Lower lobe of right lung (tissue), 2 donors: ENCODE data around the gene FOXP1. TPM values are rescaled to one million over a fixed set of nuclear protein-coding genes. Genes with fewer than 3 reads are reported as not detected.

Experiments
- ATAC-seq, 2 donors: fragments of 200-7000 bp; cut with Tn5 transposase; one replicate each; pipeline ENCODE4 v1.9.1; 2020 to 2022; ENCODE audit warnings: mild to moderate bottlenecking in 2 of 2, moderate library complexity in 2 of 2
- DNase-seq: peaks from one replicate; pipeline ENCODE4 v3.0.0-alpha.2; 2020
- H3K27ac ChIP-seq: fragments of 200-600 bp; one replicate; pipeline ENCODE4 v1.8.0; 2022
- H3K27me3 ChIP-seq: fragments of 200-600 bp; one replicate; pipeline ENCODE4 v1.8.0; 2022; ENCODE audit warnings: low read depth
- H3K36me3 ChIP-seq: fragments of 200-600 bp; one replicate; pipeline ENCODE4 v1.8.0; 2022; ENCODE audit warnings: mild to moderate bottlenecking
- H3K4me1 ChIP-seq: fragments of 200-600 bp; one replicate; pipeline ENCODE4 v1.8.0; 2022
- H3K4me3 ChIP-seq: fragments of 200-600 bp; one replicate; pipeline ENCODE4 v1.8.0; 2022; ENCODE audit warnings: mild to moderate bottlenecking
- H3K9me3 ChIP-seq: fragments of 200-600 bp; one replicate; pipeline ENCODE4 v1.8.0; 2022
- CTCF ChIP-seq: fragments of 200-600 bp; IDR thresholded peaks from one replicate; pipeline ENCODE4 v1.8.0; 2022; ENCODE audit warnings: antibody characterized with exemption, mild to moderate bottlenecking
- intact Hi-C: fragments of 100-400 bp; cut with DNase I; formaldehyde crosslinking; loops from one replicate; pipeline ENCODE4 v1.11.0; 2022
- total RNA-seq: library from RNA; stranded (reverse); fragmentation: NEBNext Ultra II Directional; extraction: Animal tissue kit (Norgen Biotek cat#: 25700); gene quantifications from one replicate; pipeline ENCODE4 v1.2.1, GENCODE V29; 2021
- donor health status: DM: no; HTN: yes; CAD: no; lungs with severe emphysema.

Gene FOXP1
- total RNA-seq, 1 donor from 2014 or later, result 138 TPM

GRCh38 chr3:71075494-71075893, 508.0 kb downstream of the FOXP1 start:
- no peak overlapping the region for H3K27ac ChIP-seq
- H3K36me3 ChIP-seq, result no peaks in the 10 kb centered on the region
- intact Hi-C loops, result no loop called here
- H3K4me1 ChIP-seq, result peaks cover 23% of the 10 kb centered on the region
- DNase-seq, result no peak
- no peaks in the 10 kb centered on the region for H3K9me3 ChIP-seq
- no peaks in the 10 kb centered on the region for H3K27me3 ChIP-seq
- ATAC-seq, result no peak
- H3K4me3 ChIP-seq, result no peak overlapping the region
- TF ChIP-seq CTCF, result no peak

GRCh38 chr3:71074423-71074822, 509.1 kb downstream of the FOXP1 start:
- ATAC-seq (no peak), DNase-seq (no peak)
- Histone ChIP-seq H3K36me3 (no peaks in the 10 kb centered on the region), H3K4me1 (peaks cover 34% of the 10 kb centered on the region), H3K27ac (no peak overlapping the region), H3K9me3 (no peaks in the 10 kb centered on the region), H3K27me3 (no peaks in the 10 kb centered on the region), H3K4me3 (no peak overlapping the region)
- intact Hi-C loops, result no loop called here
- no peak for TF ChIP-seq CTCF

- Histone ChIP-seq H3K36me3 (no peaks in the 10 kb centered on the region), H3K27me3 (no peaks in the 10 kb centered on the region), H3K9me3 (no peaks in the 10 kb centered on the region), H3K4me1 (peaks cover 47% of the 10 kb centered on the region), H3K27ac (no peak overlapping the region), H3K4me3 (no peak overlapping the region)
- ATAC-seq, result no peak
- no peak for TF ChIP-seq CTCF
- DNase-seq, result no peak
- intact Hi-C loops, result no loop called here
Observed at GRCh38 chr3:71072986-71073385, 510.5 kb downstream of the FOXP1 start.

GRCh38 chr3:71072287-71072686, 511.2 kb downstream of the FOXP1 start:
- H3K4me1 ChIP-seq, result peaks cover 45% of the 10 kb centered on the region
- H3K36me3 ChIP-seq, result no peaks in the 10 kb centered on the region
- intact Hi-C loops, result no loop called here
- TF ChIP-seq CTCF, result no peak
- H3K27ac ChIP-seq, result no peak overlapping the region
- no peaks in the 10 kb centered on the region for H3K9me3 ChIP-seq
- no peak for DNase-seq
- ATAC-seq, result no peak
- H3K4me3 ChIP-seq, result no peak overlapping the region
- H3K27me3 ChIP-seq, result no peaks in the 10 kb centered on the region

GRCh38 chr3:71070497-71071463, 512.7 kb downstream of the FOXP1 start:
- Histone ChIP-seq H3K27me3 (no peaks in the 10 kb centered on the region), H3K4me1 (peaks cover 51% of the 10 kb centered on the region), H3K4me3 (no peak overlapping the region), H3K36me3 (no peaks in the 10 kb centered on the region), H3K27ac (no peak overlapping the region), H3K9me3 (no peaks in the 10 kb centered on the region)
- intact Hi-C loops, result no loop called here
- peak; percentile 20 to 48 for ATAC-seq
- no peak for DNase-seq
- TF ChIP-seq CTCF, result no peak
